Activated T-cell treated with anti-CD3 and anti-CD28 coated beads, Interleukin-2, amount 50 U/mL, for 72 hours (primary cell): ENCODE data around the gene GRIK1. TPM values are rescaled to one million over a fixed set of nuclear protein-coding genes. Genes with fewer than 3 reads are reported as not detected.

Experiments used
- ATAC-seq, 2 donors: fragments of 150-1000 bp; cut with Tn5 transposase; replicated peaks in 1 of 2; 2 replicates each; pipeline ENCODE4 v1.10.0; 2021; ENCODE audit warnings: moderate library complexity in 2 of 2, mild to moderate bottlenecking in 1 of 2
- DNase-seq, 2 donors: peaks; one replicate each; pipeline ENCODE4 v3.0.0; 2021 to 2022; ENCODE audit warnings: mixed read lengths in 1 of 2
- H3K27ac Mint-ChIP-seq: one replicate; pipeline ENCODE4 v1.8.0; 2022; ENCODE audit warnings: mild to moderate bottlenecking, moderate library complexity, mixed read lengths
- H3K27me3 Mint-ChIP-seq: one replicate; pipeline ENCODE4 v1.8.0; 2022; ENCODE audit warnings: low read depth, mixed read lengths
- H3K36me3 Mint-ChIP-seq, 2 donors: one replicate each; pipeline ENCODE4 v1.8.0; 2022; ENCODE audit warnings: mixed read lengths in 2 of 2, mild to moderate bottlenecking in 1 of 2; ENCODE audit not compliant: insufficient read depth in 2 of 2
- H3K4me1 Mint-ChIP-seq: one replicate; pipeline ENCODE4 v1.8.0; 2022; ENCODE audit warnings: low read depth, mixed read lengths
- H3K4me3 Mint-ChIP-seq, 2 donors: one replicate each; pipeline ENCODE4 v1.8.0; 2022; ENCODE audit warnings: mild to moderate bottlenecking in 2 of 2, mixed read lengths in 2 of 2, moderate library complexity in 2 of 2
- H3K9me3 Mint-ChIP-seq, 2 donors: one replicate each; pipeline ENCODE4 v1.8.0; 2022; ENCODE audit warnings: mixed read lengths in 2 of 2
- total RNA-seq, 2 donors: library from RNA; stranded (reverse); gene quantifications; one replicate each; pipeline ENCODE4 v1.2.3, GENCODE V29; 2022

GRIK1 gene
- total RNA-seq, 2 donors from 2014 or later: not detected

DNA sequence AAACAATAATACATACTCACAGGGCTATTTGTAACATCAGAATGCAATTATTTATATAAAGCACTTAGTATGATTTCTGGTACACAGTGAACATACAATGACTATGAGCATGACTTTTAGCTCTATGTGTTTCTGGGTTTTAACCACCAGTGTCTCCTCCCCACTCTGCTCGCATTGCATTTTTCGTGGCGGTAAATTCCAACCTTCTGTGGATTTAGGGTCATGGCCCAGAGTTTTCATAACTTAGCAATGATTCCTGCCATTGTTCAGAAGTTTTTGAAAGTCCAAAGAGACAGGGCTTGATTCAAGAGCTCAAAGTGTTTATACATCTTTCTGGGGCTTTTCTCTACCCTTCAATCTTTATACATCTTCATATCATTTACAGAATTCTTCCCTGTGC lies 449.8 kb downstream of the GRIK1 start:
- Mint-ChIP-seq H3K36me3 (peaks cover 2 to 8% of the 10 kb centered on the region in 2 donors), H3K4me1 (no peaks in the 10 kb centered on the region), H3K27ac (no peak overlapping the region), H3K9me3 (peaks cover 0 to 3% of the 10 kb centered on the region in 2 donors), H3K4me3 (no peak overlapping the region), H3K27me3 (no peaks in the 10 kb centered on the region)
- no peak for ATAC-seq
- no peak for DNase-seq

DNA sequence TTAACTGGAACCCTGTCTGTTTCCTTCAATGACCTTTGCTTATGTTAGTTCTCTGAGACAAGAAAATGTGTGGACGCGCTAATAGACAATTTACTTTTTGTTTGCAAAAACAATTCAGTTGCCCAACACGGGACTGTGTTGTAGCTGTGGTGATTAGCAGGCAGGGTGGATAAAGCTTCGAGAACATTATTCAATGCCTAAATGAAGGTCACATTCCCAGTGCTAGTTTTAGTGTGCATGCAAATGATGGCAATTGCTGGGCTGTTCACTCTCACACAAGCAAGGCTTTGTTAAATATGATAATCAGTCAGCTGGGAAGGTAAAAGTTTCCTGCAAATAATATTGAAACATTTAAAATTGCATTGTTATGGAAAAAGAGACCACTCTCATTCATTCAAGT lies 452.6 kb downstream of the GRIK1 start:
- peaks cover 2 to 7% of the 10 kb centered on the region in 2 donors for H3K36me3 Mint-ChIP-seq
- peaks cover 2% of the 10 kb centered on the region in 2 donors for H3K9me3 Mint-ChIP-seq
- DNase-seq: no peak
- H3K4me1 Mint-ChIP-seq: no peaks in the 10 kb centered on the region
- H3K4me3 Mint-ChIP-seq: no peak overlapping the region
- H3K27me3 Mint-ChIP-seq: no peaks in the 10 kb centered on the region
- H3K27ac Mint-ChIP-seq: no peak overlapping the region
- no peak for ATAC-seq

Other genes with a start within 250 kb of the GRIK1 start
- gene CLDN17, start 226.8 kb upstream of the GRIK1 start, total RNA-seq: not detected